NCI-H1105 treated with DMSO at 0.1 percent for 48 hours (cell line): ENCODE measurements around the gene FAM114A1.
"Not testable (repeated sequence)": the region's sequence is repeated elsewhere in the genome, so short reads cannot be mapped to it uniquely, and the experiment has no call there.

ENCODE experiments used
- DNase-seq: peaks from one replicate; lab custom pipeline; 2025; lab: John Stamatoyannopoulos, UW

The FAM114A1 gene

GRCh38 chr4:38904090-38904666 lies 36.6 kb downstream of the FAM114A1 start:
- DNase-seq, result no peak

- no peak for DNase-seq
Measured at GRCh38 chr4:38904682-38905081, 37.1 kb downstream of the FAM114A1 start.

- no peak for DNase-seq
Measured at GRCh38 chr4:38905652-38906385, 38.2 kb downstream of the FAM114A1 start.

- no peak for DNase-seq
Measured at GRCh38 chr4:38907696-38908270, 40.2 kb downstream of the FAM114A1 start.

- DNase-seq, result no peak
Measured at GRCh38 chr4:38909015-38909414, 41.4 kb downstream of the FAM114A1 start.

GRCh38 chr4:38911257-38911656 lies 43.7 kb downstream of the FAM114A1 start:
- no peak for DNase-seq

GRCh38 chr4:38914854-38915253 lies 47.2 kb downstream of the FAM114A1 start:
- DNase-seq, result no peak

- not testable (repeated sequence) for DNase-seq
Measured at GRCh38 chr4:38916267-38916666, 48.7 kb downstream of the FAM114A1 start.

GRCh38 chr4:38917481-38918025 lies 49.9 kb downstream of the FAM114A1 start:
- DNase-seq, result no peak

GRCh38 chr4:38919494-38919893 lies 51.9 kb downstream of the FAM114A1 start:
- no peak for DNase-seq

GRCh38 chr4:38920186-38920585 lies 52.6 kb downstream of the FAM114A1 start:
- DNase-seq, result no peak

- no peak for DNase-seq
Measured at GRCh38 chr4:38920677-38921076, 53.1 kb downstream of the FAM114A1 start.

GRCh38 chr4:38921151-38921550 lies 53.5 kb downstream of the FAM114A1 start:
- no peak for DNase-seq

GRCh38 chr4:38923746-38924145 lies 56.1 kb downstream of the FAM114A1 start:
- no peak for DNase-seq

GRCh38 chr4:38924353-38924752 lies 56.7 kb downstream of the FAM114A1 start:
- no peak for DNase-seq

GRCh38 chr4:38925492-38926413 lies 58.1 kb downstream of the FAM114A1 start:
- no peak for DNase-seq

GRCh38 chr4:38926896-38927295 lies 59.3 kb downstream of the FAM114A1 start:
- no peak for DNase-seq

GRCh38 chr4:38928568-38928967 lies 61.0 kb downstream of the FAM114A1 start:
- no peak for DNase-seq

- no peak for DNase-seq
Measured at GRCh38 chr4:38928974-38929373, 61.4 kb downstream of the FAM114A1 start.

- no peak for DNase-seq
Measured at GRCh38 chr4:38930204-38930603, 62.6 kb downstream of the FAM114A1 start.

- no peak for DNase-seq
Measured at GRCh38 chr4:38930707-38931106, 63.1 kb downstream of the FAM114A1 start.

GRCh38 chr4:38931125-38931524 lies 63.5 kb downstream of the FAM114A1 start:
- DNase-seq, result no peak
